NCI-H2196 treated with DMSO at 0.1 percent for 48 hours (cell line): Measurements from ENCODE around the gene MARCHF6.
"Not testable (repeated sequence)": the region's sequence is repeated elsewhere in the genome, so short reads cannot be mapped to it uniquely, and the experiment has no call there.

Experiments
- DNase-seq: peaks from one replicate; lab custom pipeline; 2025; ENCODE audit not compliant: unreplicated experiment; lab: John Stamatoyannopoulos, UW

MARCHF6 gene

DNA sequence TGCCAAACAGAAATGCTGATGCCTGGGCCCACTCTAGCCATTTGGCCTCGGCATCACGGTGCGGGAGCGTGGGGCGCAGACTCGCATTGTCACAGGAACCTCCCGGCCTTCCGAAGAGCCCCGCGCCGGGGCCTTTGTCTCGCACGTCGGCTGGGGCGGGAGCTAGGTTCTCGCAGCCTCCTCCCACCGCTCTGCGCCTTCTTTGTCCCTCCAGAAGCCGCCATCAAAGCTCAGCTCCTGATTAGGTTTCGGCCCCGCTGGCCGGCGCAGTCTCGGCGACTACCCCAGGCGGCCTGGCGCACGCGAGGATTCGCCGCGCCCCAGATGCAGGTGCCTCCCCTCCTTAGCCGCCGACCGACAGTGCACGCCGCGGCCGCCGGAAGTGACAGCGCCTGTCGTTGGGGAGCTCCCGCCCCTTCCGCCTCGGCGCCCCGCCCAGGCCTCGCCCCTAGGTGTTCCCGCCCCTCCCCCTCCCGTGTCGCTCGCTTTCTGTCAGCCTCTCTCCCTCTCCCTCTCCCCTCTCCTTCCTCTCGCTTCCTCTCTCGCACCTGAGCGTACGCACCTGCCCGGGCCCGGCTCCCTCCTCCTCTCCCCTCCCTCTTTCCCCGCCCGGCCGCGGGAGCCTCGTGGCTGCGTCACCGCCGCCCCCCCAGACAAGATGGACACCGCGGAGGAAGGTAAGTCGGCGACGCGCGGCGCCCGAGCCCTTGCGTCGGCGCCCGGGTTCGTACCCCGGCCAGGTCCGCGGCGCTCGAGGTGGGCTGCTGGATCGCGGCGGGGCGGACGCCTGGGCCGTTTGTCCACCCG is at the start of gene MARCHF6:
MARCHF6 (plus strand) TSS at position 455 of the 807 bp plus-strand sequence; CDS start at position 659, 204 bp downstream.
- peak; percentile 91 for DNase-seq

DNA sequence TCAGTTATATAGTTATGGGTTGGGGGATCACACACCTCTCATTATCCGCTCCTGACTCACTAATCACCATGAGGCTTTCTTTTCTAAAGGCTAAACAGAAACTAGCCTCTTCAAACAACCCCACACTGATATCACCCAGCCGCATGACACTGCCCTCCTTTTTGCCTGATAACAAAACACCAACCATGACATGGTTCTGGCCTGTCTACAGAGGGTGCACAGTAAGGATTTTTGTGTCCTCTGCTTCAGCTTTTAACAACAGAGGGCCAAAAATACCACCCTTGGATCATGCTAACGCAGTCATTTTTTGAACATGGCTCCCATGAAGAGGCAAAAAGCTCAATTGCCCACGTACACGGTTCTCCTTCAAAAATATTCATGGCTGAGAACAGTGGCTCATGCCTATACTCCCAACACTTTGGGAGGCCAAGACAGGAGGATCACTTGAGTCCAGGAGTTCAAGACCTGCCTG is 49.8 kb upstream of the MARCHF6 start:
- DNase-seq = no peak

DNA sequence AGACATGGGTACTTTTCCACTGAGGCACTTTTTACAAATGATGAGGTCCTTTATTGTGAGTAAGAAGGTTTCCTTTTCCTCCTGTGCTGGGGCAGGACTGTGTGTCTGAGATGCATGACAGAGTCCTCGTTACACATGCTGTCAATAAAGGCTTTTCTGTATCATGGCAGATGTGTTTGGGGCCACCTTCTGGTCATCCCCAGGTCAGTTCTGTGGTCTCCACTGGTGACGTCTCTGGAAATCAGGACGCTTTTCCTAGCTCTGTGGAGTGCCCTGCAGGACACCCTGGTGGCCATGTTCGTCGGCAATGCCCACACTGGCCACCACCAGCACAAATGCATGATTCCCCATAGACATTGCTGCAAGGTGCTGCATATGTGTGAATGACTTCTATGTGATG is 48.6 kb upstream of the MARCHF6 start:
- no peak for DNase-seq

DNA sequence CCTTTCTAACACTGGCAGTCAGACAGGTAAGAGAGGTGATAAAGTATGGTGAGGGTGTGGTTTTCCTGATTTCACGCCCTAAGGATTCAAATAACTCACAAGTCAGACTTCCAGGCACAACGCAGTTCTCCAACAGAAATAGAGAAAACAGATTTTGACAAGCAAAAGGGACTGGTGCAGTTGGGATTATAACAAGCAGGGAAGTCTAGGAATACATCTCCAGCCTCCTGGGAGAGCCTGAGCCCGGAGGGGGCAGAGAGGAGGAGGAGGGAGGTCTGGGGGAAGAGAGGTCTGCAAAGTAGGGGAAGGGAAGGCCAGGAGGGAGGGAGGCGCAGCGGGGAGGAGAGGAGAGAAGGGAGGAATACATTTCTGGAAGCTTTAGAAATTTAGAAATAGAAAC is 47.4 kb upstream of the MARCHF6 start:
- no peak for DNase-seq

GRCh38 chr5:10306806-10307205 is 46.7 kb upstream of the MARCHF6 start:
- no peak for DNase-seq

DNA sequence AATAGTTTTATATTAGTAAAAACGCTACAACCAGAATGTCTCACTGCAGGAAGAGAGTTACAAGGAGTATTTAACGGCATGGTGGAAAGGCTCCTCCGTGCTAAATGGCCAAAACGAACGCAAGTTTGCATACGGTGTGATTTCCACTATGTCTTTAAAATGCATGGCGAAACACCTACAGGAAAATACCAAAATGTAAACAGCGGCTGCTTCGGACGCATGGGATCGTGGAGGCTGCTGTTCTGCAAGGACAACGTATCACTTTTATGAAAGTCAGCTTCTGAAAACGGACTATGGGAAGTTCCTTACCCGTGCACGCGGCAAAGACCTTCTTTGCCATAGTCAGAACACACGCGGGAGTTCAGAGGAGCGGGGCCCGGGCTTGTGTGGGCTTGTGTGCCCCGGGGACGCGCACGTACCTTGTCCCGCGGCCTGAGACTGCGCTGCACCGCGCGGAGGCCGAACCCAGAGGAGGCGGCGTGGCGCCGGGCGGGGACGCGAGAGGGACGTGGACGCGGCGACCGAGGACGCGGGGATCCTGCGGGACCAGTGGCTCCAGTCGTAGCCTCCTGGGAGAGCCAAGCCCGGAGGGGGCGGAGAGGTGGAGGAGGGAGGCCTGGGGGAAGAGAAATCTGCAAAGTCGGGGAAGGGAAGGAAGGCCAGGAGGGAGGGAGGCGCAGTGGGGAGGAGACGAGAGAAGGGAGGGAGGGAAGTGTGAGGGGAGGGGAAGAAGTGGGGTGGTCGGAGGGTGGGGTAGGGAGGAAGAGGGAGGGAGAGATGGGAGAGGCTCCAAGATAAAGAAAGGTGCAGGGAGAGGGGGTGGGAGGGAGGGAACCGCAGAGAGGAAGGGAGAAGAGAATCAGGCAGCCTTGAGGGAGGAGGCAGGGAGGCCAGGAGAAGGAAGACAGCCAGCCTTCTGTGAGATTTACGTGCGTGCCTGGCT is 46.0 kb upstream of the MARCHF6 start, which contains the start of gene CMBL:
CMBL (minus strand) TSS at position 697 of the 943 bp plus-strand sequence. CDS start 17,140 bp downstream, outside the sequence.
- DNase-seq = peak; percentile 63

GRCh38 chr5:10308844-10309243 is 44.7 kb upstream of the MARCHF6 start:
- no peak for DNase-seq

DNA sequence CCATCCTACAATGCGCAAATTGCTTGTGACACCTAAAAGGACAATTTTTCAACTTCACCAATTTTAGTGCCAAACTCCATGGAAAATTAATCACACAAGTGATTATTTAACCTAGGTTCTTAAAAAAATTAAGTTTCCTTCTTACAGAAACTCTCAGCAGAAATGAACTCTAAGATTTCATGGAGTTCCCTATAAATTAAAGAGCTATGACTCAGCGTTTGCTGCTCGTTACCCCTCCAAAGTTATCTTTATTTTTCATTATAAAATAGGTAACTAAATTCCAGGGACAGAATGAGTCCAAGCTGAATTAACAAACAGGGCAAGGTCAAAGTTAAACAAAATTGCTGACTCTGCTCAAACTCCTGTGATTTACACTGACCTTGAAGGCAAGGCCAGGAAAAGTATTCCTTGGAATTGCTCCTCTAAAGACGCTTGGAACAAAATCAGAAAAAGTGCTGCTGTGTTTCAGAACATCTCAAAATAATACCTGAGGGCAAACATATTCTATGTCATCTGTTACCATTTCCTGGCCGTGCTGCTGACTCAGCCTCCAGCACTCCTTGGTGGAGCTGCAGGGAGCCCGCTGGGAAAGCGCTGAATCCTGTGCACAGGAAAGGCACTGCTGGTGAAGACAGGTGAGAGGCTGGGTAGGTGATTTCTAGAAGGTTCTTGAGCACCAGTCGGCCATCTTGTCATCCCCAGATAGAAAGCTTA is 43.3 kb upstream of the MARCHF6 start:
- DNase-seq = no peak

- not testable (repeated sequence) for DNase-seq
These were observed 42.5 kb upstream of the MARCHF6 start for GRCh38 chr5:10310835-10311570.

DNA sequence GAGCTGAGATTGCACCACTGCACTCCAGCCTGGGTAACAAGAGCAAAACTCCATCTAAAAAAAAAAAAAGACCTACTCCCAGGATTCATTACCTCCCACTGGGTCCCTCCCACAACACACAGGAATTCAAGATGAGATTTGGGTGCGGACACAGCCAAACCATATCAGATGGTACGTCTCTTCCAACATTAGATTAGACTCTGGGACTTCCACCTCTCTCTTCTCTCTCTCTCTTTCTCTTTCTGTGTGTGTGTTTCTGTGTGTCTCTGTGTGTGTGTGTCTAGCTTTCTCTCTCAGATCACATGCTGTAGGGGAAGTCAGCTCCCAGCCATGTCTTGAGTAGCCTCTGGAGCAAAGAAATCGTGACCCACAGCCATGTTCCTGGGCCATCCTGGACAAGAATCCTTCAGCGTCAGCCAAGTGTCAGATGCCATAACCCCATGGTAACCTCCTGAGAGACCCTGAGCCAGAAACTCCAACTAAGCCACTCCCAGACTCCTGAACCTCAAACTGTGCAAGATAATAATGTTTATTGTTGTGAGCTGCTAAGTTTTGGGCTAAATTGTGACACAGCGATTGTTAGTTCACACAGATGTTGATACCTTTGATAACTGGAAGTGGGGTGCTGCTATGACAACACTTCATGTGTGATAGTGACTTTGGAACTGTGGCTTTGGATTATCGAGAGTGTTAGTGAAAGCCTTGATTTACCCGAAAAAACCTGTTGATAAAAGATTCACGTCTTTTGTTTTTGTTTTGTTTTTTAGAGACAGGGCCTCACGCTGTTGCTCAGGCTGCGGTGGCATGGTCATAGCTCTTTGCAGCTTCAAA is 41.7 kb upstream of the MARCHF6 start:
- no peak for DNase-seq

GRCh38 chr5:10315201-10315600 is 38.3 kb upstream of the MARCHF6 start:
- DNase-seq = no peak

DNA sequence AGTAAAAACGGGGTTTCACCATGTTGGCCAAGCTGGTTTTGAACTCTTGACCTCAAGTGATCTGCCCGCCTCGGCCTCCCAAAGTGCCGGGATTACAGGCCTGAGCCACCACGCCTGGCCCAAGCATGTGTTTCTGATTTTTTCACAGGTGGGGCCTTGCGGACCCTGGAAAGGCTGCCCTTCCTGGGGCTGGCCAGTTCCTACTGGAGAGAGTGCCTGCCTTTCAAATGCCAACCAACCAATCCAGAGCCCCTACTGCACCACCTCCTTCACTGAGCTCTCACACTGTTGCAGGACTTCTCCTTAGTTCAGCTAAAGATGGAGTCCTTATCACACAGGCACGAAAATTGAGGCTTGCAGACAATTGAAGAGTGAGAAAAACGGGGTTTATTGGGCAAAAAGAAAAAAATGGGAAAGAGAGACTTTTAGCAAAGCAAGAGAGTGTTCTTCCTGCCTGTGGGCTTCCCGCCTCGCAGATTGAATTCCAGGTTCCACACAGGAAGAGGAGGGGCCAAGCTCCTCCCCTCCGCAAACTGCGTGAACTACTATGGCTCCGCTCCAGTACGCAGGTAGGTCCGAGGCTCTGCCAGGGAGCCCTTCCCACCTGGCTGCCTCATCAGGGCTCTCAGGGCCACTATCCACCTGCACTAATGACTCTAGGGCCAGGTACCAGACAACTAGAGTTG is 37.5 kb upstream of the MARCHF6 start:
- DNase-seq = no peak

DNA sequence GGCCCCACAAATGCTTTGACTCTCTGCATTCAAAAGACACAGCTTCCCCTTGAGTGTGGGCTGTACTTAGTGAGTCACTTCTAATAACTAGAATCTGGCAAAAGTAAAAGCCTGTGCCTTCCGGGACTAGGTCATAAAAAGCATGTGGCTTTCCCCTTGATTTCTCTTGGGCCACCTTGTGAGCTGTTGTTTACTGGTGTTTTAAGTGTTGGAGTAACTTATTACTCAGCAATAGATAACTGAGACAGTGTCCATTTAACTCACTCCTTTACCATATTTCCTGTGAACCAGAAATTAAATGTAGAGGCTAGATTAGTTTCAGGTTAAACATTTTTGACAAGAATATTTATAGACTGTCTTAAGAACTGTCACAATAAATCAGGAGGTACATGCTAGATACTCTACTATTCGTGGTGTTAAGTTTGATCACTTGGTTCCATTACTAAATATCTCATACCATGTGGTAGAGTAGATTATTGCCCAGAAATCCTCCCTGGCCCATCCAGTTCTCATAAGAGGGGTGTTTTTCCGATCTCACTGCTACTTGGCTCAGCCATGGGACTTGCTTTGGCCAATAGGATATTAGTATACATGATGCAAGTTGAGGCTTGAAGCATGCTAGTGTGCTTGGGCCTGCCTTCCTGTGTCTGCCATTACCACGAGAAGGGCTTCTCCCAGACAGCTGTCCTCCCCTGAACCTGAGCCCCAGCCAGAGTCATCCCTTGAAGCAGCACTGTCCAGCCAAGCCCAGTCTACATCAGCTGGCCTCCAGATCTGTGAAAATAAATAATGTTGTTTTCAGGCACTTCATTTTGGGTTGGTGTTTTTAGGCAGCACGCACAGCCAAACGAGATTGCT is 35.4 kb upstream of the MARCHF6 start:
- DNase-seq = no peak

- no peak for DNase-seq
These were observed 34.2 kb upstream of the MARCHF6 start for GRCh38 chr5:10319202-10319851.

GRCh38 chr5:10320793-10321192 is 32.7 kb upstream of the MARCHF6 start:
- DNase-seq = no peak

DNA sequence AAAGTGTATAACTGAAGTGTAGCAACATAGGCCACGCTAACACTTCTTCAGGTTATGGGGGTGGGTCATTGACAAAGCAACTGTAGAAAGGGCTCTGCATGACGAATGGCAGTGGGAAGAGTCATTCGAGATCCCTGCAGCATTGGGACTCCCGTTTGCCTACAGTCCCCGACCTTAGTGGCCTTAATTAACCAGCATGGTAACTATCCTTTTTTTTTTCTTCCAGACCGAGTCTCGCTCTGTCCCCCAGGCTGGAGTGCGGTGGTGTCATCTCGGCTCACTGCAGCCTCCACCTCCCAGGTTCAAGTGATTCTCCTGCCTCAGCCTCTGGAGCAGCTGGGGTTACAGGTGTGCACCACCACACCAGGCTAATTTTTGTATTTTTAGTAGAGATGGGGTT is 31.6 kb upstream of the MARCHF6 start:
- no peak for DNase-seq
